Measurements from ENCODE around the gene AFF2. TPM values are rescaled to one million over a fixed set of nuclear protein-coding genes. Genes with fewer than 3 reads are reported as not detected.

The AFF2 gene
- total and polyA plus RNA-seq, 11 donors: under 0.01 to 0.83 (median 0.07) TPM

DNA sequence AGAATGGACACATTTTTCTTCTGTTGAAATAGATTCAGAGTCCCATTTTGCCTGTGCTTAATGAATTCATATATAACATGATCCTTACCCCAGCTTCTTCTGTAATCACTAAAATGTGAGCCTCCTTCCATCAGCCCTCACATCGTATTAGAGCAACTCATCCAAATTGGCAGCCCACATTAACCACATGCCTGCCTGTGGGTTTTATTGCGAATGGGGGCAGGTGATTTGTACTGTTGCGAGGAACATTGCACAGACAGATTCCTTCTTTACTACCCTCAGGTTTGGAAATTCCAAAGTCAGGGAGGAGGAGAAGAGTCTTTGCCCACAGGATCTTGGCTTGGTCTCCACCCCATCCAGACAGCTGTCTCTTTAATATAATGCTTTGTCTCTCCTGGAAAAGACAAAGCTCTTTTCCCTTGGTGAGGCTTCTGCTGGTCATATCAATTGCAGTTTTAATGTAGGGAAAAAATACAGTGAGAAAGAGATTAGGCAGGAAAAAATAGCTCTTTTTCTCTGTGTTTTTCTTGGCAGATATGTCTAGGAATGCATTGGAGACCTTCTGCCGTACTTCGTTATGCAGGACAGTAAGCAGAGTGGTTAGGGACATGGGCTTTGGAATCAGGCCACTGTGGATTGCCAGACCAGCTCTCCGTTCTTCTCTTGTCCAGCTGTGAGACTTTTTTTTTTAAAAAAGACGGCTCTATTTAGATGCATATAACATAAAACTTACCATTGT is 371.2 kb downstream of the AFF2 start:
- H3K27ac ChIP-seq: no peak overlapping the region
- intact Hi-C loops (cut with DNase I): no loop called here
- ATAC-seq (no peak), DNase-seq (peak in 2 of 5 donors; percentile 5 to 15)
- H3K36me3 ChIP-seq: no peaks in the 10 kb centered on the region
- whole genome bisulfite sequencing, 4 donors: 59 to 67% (median 61%) methylated on average over 7 of the region's 7 CpGs
- no peak overlapping the region for H3K4me3 ChIP-seq
- H3K27me3 ChIP-seq: peaks cover 0 to 8% (median 0%) of the 10 kb centered on the region in 9 donors
- H3K9me3 ChIP-seq: no peaks in the 10 kb centered on the region
- H3K4me1 ChIP-seq: no peaks in the 10 kb centered on the region
- no peak for TF ChIP-seq POLR2A (IDR thresholded peaks at IDR 0.05)
- TF ChIP-seq, protein P1, sequence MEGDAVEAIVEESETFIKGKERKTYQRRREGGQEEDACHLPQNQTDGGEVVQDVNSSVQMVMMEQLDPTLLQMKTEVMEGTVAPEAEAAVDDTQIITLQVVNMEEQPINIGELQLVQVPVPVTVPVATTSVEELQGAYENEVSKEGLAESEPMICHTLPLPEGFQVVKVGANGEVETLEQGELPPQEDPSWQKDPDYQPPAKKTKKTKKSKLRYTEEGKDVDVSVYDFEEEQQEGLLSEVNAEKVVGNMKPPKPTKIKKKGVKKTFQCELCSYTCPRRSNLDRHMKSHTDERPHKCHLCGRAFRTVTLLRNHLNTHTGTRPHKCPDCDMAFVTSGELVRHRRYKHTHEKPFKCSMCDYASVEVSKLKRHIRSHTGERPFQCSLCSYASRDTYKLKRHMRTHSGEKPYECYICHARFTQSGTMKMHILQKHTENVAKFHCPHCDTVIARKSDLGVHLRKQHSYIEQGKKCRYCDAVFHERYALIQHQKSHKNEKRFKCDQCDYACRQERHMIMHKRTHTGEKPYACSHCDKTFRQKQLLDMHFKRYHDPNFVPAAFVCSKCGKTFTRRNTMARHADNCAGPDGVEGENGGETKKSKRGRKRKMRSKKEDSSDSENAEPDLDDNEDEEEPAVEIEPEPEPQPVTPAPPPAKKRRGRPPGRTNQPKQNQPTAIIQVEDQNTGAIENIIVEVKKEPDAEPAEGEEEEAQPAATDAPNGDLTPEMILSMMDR (IDR thresholded peaks at IDR 0.05): no peak

GRCh38 chrX:148872161-148872535 is 371.7 kb downstream of the AFF2 start:
- Histone ChIP-seq H3K9me3 (no peaks in the 10 kb centered on the region), H3K36me3 (no peaks in the 10 kb centered on the region), H3K27ac (no peak overlapping the region), H3K27me3 (peaks cover 0 to 8% (median 0%) of the 10 kb centered on the region in 9 donors), H3K4me1 (no peaks in the 10 kb centered on the region), H3K4me3 (no peak overlapping the region)
- no peak for DNase-seq
- 44 to 73% (median 62%) methylated on average over 1 of the region's 1 CpG for WGBS, 4 donors
- TF ChIP-seq POLR2A (IDR thresholded peaks at IDR 0.05): no peak
- TF ChIP-seq, protein P1 (IDR thresholded peaks at IDR 0.05): no peak
- no peak for ATAC-seq
- intact Hi-C loops (cut with DNase I): no loop called here

- Histone ChIP-seq H3K4me3 (no peak overlapping the region), H3K4me1 (no peaks in the 10 kb centered on the region), H3K36me3 (no peaks in the 10 kb centered on the region), H3K9me3 (no peaks in the 10 kb centered on the region), H3K27ac (no peak overlapping the region), H3K27me3 (peaks cover 0 to 8% (median 0%) of the 10 kb centered on the region in 9 donors)
- 59 to 68% (median 64%) methylated on average over 4 of the region's 4 CpGs for WGBS, 4 donors
- no peak for TF ChIP-seq POLR2A (IDR thresholded peaks at IDR 0.05)
- TF ChIP-seq, protein P1 (IDR thresholded peaks at IDR 0.05): no peak
- no peak for DNase-seq
- intact Hi-C loops (cut with DNase I): no loop called here
- ATAC-seq: no peak
Observed at GRCh38 chrX:148872881-148873280, 372.5 kb downstream of the AFF2 start.

DNA sequence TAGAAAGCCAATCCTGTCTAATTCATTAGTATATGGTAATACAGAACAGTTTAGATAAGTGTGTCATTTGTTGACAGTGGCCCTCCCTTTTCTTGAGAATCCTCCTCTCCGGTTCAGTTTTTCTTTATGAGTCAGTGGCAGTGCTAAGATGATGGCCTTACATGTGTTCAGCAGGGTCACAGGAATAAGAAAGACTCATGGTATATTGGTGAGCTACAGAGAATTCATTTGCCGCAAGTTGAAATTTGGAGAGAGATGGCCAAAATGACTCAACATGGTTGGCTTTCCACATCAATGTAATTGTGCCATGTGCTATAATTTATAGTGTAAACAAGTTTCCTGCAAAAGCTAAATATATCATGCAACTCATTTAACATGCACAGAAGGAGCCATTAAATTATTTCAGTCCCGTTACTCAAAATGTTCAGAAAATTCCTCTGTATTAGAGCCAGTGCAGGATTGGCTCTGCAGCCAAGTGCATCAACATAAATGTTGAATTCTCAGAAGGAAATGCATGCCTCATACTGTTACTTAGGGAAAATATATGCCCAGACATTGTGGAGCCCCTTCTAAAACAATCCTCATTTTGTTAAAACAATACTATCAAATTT is 374.3 kb downstream of the AFF2 start:
- no peak overlapping the region for H3K4me3 ChIP-seq
- no peaks in the 10 kb centered on the region for H3K9me3 ChIP-seq
- peaks cover 0 to 8% (median 0%) of the 10 kb centered on the region in 9 donors for H3K27me3 ChIP-seq
- no peaks in the 10 kb centered on the region for H3K36me3 ChIP-seq
- DNase-seq: no peak
- H3K27ac ChIP-seq: no peak overlapping the region
- no peak for ATAC-seq
- no peaks in the 10 kb centered on the region for H3K4me1 ChIP-seq
- TF ChIP-seq, protein P1 (IDR thresholded peaks at IDR 0.05): no peak
- TF ChIP-seq POLR2A (IDR thresholded peaks at IDR 0.05): no peak
- intact Hi-C loops (cut with DNase I): no loop called here
- WGBS, 4 donors: 69 to 80% (median 74%) methylated on average over 3 of the region's 3 CpGs
